ENCODE data around the gene PLEKHO2. TPM values are rescaled to one million over a fixed set of nuclear protein-coding genes. Genes with fewer than 3 reads are reported as not detected.

The PLEKHO2 gene
- total RNA-seq, 2 experiments from 2014 or later, result 12.0 to 24.5 TPM

DNA sequence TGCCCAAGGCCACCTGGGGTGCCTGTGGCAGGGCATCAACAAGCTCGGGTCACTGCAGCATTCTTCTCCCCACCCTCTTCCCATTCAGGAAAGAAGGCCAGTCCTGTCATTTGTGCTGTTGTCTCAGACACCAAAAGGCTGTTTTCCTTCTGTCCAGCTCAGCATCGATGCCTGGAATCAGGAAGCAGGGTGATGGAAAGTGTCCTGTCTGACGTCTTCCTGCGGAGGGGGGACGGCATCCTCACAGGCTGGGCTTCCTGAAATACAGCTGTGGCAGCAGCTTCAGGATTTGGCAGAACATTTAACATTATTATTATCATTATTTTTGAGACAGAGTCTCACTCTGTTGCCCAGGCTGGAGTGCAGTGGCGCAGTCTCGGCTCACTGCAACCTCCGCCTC lies 37.0 kb downstream of the PLEKHO2 start:
- Histone ChIP-seq H3K36me3 (ENCODE audit: insufficient read depth, low read length) (no peaks in the 10 kb centered on the region), H3K9me3 (ENCODE audit: low read length) (no peaks in the 10 kb centered on the region), H3K79me2 (ENCODE audit: insufficient read depth, low read depth, low read length) (no peaks in the 10 kb centered on the region), H3K4me1 (ENCODE audit: insufficient read depth, low read length, poor library complexity, severe bottlenecking) (peaks cover 7% of the 10 kb centered on the region), H3K4me3 (ENCODE audit: low read depth, low read length, poor library complexity, severe bottlenecking) (no peak overlapping the region), H4K20me1 (ENCODE audit: insufficient read depth, low read length) (no peaks in the 10 kb centered on the region), H3K27ac (ENCODE audit: low read depth, low read length, poor library complexity, severe bottlenecking) (no peak overlapping the region), H3K9me2 (ENCODE audit: insufficient read depth, low read length) (no peaks in the 10 kb centered on the region), H3K4me2 (ENCODE audit: low read length) (no peak overlapping the region), H2AFZ (ENCODE audit: low read length) (no peak overlapping the region)
- TF ChIP-seq, protein P1, sequence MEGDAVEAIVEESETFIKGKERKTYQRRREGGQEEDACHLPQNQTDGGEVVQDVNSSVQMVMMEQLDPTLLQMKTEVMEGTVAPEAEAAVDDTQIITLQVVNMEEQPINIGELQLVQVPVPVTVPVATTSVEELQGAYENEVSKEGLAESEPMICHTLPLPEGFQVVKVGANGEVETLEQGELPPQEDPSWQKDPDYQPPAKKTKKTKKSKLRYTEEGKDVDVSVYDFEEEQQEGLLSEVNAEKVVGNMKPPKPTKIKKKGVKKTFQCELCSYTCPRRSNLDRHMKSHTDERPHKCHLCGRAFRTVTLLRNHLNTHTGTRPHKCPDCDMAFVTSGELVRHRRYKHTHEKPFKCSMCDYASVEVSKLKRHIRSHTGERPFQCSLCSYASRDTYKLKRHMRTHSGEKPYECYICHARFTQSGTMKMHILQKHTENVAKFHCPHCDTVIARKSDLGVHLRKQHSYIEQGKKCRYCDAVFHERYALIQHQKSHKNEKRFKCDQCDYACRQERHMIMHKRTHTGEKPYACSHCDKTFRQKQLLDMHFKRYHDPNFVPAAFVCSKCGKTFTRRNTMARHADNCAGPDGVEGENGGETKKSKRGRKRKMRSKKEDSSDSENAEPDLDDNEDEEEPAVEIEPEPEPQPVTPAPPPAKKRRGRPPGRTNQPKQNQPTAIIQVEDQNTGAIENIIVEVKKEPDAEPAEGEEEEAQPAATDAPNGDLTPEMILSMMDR (conservative IDR thresholded peaks at IDR 0.05; ENCODE audit: low read length), result no peak
- TF ChIP-seq EZH2phosphoT487 (IDR thresholded peaks at IDR 0.05; ENCODE audit: borderline replicate concordance, low read depth, low read length), result no peak
- DNase-seq (ENCODE audit: low spot score), result no peak
- intact Hi-C loops (cut with micrococcal nuclease; ENCODE audit: unreplicated experiment), result no loop called here
- no TSS peak for BruUV-seq (replicated peaks)
- POLR2A ChIA-PET, result no interaction called here
- CTCF ChIA-PET (ENCODE audit: unreplicated experiment), result no interaction called here

DNA sequence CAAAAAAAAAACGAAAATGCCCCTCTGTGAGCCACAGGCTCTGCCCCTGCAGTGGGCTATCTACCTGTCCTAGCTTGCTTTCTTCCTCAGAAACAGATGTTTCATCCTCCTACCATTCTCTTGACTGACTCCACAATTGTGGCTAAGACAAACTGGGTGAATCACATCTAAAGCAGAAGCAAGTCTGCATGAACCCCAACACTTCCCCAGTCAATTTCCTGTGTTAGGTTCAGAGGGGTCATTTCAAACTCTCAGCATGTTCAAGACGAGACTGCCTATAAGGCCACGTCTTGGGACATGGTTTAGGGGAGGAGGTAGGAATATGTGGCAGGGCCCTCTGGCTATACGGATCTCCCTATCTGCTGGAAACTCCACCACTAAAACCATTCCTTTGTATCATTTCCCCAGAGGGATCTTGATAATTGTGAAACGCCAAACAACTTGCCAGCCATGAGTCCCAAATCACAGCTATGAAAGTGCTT lies 41.4 kb downstream of the PLEKHO2 start:
- no peak overlapping the region for H3K27ac ChIP-seq (ENCODE audit: low read depth, low read length, poor library complexity, severe bottlenecking)
- intact Hi-C loops (cut with micrococcal nuclease; ENCODE audit: unreplicated experiment), result no loop called here
- no TSS peak for BruUV-seq (replicated peaks)

DNA sequence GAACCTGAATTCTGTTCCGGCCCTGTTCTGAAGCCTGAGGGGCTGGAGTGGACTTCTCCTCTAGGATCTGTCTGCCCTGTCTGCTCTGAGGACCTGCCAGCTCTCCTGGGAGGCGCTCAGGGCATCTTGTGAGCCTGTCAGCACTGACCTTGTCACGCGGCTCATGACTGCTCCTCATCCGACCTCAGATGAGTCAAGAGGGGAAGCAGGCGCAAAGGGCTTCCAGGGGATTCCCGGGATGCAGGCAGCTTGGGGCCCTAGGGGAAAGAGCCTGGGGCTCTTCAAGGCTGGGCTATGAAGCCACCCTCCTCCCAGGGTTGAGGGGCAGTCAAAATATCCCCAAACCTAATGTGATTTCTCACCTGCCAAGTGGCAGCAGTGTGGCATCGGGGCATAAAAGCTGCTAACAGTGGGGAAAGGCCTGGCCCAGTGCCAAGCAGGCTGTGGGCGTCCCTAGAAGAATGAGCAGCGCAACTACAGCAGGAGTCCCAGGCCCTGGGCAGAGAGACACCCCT lies 42.3 kb downstream of the PLEKHO2 start:
- CTCF ChIA-PET (ENCODE audit: unreplicated experiment), result no interaction called here
- H3K79me2 ChIP-seq (ENCODE audit: insufficient read depth, low read depth, low read length), result no peaks in the 10 kb centered on the region
- no peak overlapping the region for H3K27ac ChIP-seq (ENCODE audit: low read depth, low read length, poor library complexity, severe bottlenecking)
- no peaks in the 10 kb centered on the region for H3K9me3 ChIP-seq (ENCODE audit: low read length)
- H3K4me3 ChIP-seq (ENCODE audit: low read depth, low read length, poor library complexity, severe bottlenecking), result no peak overlapping the region
- POLR2A ChIA-PET, result interaction anchor here (0.5 to 1.2 kb wide), 3 partner anchors 10 to 652 kb away, joined by 4 to 5 read pairs (median 5); no protein-coding TSS in a partner anchor
- intact Hi-C loops (cut with micrococcal nuclease; ENCODE audit: unreplicated experiment), result no loop called here
- no peaks in the 10 kb centered on the region for H3K36me3 ChIP-seq (ENCODE audit: insufficient read depth, low read length)
- no peak overlapping the region; the same call in 1 of the 2 replicates for H3K4me2 ChIP-seq (ENCODE audit: low read length)
- peaks cover 14% of the 10 kb centered on the region for H3K4me1 ChIP-seq (ENCODE audit: insufficient read depth, low read length, poor library complexity, severe bottlenecking)
- H3K9me2 ChIP-seq (ENCODE audit: insufficient read depth, low read length), result no peaks in the 10 kb centered on the region
- TF ChIP-seq EZH2phosphoT487 (IDR thresholded peaks at IDR 0.05; ENCODE audit: borderline replicate concordance, low read depth, low read length), result no peak
- TF ChIP-seq, protein P1 (conservative IDR thresholded peaks at IDR 0.05; ENCODE audit: low read length), result no peak
- no peak for DNase-seq (ENCODE audit: low spot score)
- peak overlapping the region; percentile 58; the same call in 1 of the 2 replicates for H2AFZ ChIP-seq (ENCODE audit: low read length)
- no peaks in the 10 kb centered on the region for H4K20me1 ChIP-seq (ENCODE audit: insufficient read depth, low read length)
- no TSS peak for BruUV-seq (replicated peaks)

More for the DNA sequence above, 41.4 kb downstream of the PLEKHO2 start:
- H3K4me2 ChIP-seq (ENCODE audit: low read length), result peak overlapping the region; percentile 3; the same call in 1 of the 2 replicates
- H4K20me1 ChIP-seq (ENCODE audit: insufficient read depth, low read length), result no peaks in the 10 kb centered on the region
- no peaks in the 10 kb centered on the region for H3K9me3 ChIP-seq (ENCODE audit: low read length)
- CTCF ChIA-PET (ENCODE audit: unreplicated experiment), result no interaction called here
- TF ChIP-seq, protein P1 (conservative IDR thresholded peaks at IDR 0.05; ENCODE audit: low read length), result no peak
- TF ChIP-seq EZH2phosphoT487 (IDR thresholded peaks at IDR 0.05; ENCODE audit: borderline replicate concordance, low read depth, low read length), result no peak
- peaks cover 14% of the 10 kb centered on the region for H3K4me1 ChIP-seq (ENCODE audit: insufficient read depth, low read length, poor library complexity, severe bottlenecking)
- no peak overlapping the region for H3K4me3 ChIP-seq (ENCODE audit: low read depth, low read length, poor library complexity, severe bottlenecking)
- DNase-seq (ENCODE audit: low spot score), result no peak
- H3K79me2 ChIP-seq (ENCODE audit: insufficient read depth, low read depth, low read length), result no peaks in the 10 kb centered on the region
- H3K9me2 ChIP-seq (ENCODE audit: insufficient read depth, low read length), result no peaks in the 10 kb centered on the region
- POLR2A ChIA-PET, result interaction anchor here (0.6 to 1.2 kb wide), 5 partner anchors 8 to 1575 kb away, joined by 3 to 4 read pairs (median 3); no protein-coding TSS in a partner anchor
- H2AFZ ChIP-seq (ENCODE audit: low read length), result peak overlapping the region; percentile 58
- no peaks in the 10 kb centered on the region for H3K36me3 ChIP-seq (ENCODE audit: insufficient read depth, low read length)
